CD4-positive, alpha-beta T cell treated with Interleukin-15 for 1 hour (primary cell): ENCODE measurements around the gene OR13D1.
"Not testable (repeated sequence)": the region's sequence is repeated elsewhere in the genome, so short reads cannot be mapped to it uniquely, and the experiment has no call there.

ENCODE experiments used
- DNase-seq: peaks from one replicate; pipeline ENCODE4 v3.0.0-alpha.2; 2020

Gene OR13D1

GRCh38 chr9:104694218-104694617 lies at the start of gene OR13D1:
TSS of gene OR13D1 (plus strand) at chr9:104694518. CDS start at chr9:104694518, 0 bp downstream.
- no peak for DNase-seq

- DNase-seq: no peak
These were observed 35.7 kb upstream of the OR13D1 start for GRCh38 chr9:104658496-104659195.

GRCh38 chr9:104675611-104676010 lies 18.7 kb upstream of the OR13D1 start:
- no peak for DNase-seq

DNA sequence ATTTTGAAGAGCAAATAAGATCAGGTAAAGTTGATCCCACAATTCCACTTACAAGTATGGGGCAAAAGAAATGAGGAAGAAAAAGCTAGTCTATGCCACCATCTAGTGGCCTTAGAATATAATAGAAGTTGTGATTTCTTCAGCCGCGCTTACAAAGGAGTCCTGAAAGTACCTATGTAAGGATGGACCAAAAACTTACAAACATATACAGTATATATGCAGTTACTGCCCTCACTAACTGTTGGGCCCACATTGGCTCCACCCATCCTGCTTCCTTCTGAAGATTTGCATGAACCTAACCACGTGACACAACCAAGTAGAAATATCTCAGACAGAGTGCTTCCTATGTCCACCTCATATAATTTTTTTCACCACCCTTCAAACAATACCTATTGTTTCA lies 11.7 kb upstream of the OR13D1 start:
- DNase-seq: no peak

DNA sequence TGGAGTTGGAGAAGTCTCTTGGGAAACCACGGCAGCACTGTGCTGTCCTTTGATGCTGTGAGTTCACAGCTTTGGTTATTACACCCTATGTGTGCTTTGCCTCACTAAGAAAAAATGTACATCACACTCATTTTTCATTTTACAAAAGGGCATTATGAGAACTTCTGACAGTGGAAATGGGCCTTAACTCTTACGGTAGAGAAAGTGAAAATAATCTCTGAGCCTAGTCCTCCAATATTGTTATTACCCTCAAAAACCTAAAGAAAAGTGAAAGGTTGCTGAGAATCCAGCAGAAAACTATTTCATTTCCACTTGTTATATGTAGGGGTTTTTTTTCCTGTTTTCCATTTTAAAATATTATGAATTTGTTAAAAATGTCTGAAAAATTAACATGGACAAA lies 8.2 kb upstream of the OR13D1 start:
- DNase-seq: no peak

DNA sequence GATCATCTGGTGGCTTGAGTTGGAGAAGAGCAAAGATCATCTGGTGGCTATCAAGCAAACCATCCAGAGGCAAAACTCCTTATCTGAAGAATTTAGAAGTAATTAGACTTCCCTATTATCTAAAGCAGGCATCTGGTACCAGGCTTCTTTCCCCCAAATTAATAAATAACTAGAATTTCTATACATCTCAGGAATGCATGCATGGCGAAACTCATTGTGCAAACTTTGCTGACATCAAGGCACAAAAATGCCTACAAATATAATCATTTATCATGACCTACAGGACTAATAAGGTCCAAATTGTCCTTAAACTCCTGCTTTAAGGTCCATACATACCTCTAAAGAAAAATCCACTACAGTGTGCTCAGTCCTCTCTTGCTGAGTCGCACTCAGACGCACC lies 6.0 kb downstream of the OR13D1 start:
- DNase-seq: no peak

GRCh38 chr9:104708737-104709136 lies 14.4 kb downstream of the OR13D1 start:
- DNase-seq: not testable (repeated sequence)

DNA sequence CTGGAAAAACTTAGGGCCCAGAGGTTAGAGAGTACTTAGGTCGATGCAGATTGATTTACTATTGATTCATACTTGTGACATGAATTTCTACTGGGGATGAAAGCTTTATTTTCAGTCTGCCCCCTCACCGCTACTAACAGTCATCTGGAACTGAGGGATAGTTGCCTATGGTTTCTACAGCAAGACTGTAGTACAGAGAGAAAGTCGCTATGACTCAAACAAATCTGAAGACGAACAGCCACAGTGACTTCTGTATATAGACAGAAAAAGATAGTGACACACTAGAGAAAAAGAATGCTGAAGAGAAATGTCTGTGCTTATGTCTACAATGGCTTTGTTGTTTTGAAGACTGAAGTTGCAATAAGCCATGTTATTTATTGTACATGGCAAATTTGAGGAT lies 17.3 kb downstream of the OR13D1 start:
- DNase-seq: no peak

DNA sequence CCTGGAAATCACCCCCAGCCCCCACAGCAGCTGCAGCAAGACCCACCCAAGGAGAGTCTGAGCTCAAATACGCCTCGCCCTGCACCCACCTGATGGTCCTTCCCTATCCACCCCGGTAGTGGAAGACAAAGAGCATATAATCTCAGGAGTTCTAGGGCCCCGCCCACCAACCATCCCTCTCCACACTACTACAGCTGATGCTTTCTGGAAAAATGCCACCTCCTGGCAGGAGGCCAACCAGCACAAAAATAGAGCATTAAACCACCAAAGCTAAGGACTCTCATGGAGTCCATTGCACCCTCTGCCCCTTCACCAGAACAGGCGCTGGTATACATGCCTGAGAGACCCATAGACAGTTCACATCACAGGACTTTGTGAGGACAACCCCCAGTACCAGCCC lies 30.7 kb downstream of the OR13D1 start:
- no peak for DNase-seq

DNA sequence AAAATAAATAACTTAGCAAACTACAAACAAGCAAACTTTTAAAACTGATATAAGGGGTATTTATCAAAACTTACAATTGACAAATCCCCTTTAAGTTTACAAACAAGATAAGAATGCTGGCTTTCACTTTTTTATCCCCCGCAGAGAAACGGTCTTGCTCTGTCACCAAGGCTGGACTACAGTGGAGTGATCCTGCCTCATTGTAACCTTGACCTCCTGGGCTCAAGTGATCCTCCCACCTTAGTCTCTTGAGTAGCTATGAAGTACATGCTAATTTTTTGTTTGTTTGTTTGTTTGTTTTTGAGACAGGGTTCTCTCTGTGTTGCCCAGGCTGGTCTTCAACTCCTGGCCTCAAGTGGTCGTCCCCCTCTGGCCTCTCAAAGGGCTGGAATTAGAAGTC lies 44.1 kb downstream of the OR13D1 start:
- DNase-seq: no peak

DNA sequence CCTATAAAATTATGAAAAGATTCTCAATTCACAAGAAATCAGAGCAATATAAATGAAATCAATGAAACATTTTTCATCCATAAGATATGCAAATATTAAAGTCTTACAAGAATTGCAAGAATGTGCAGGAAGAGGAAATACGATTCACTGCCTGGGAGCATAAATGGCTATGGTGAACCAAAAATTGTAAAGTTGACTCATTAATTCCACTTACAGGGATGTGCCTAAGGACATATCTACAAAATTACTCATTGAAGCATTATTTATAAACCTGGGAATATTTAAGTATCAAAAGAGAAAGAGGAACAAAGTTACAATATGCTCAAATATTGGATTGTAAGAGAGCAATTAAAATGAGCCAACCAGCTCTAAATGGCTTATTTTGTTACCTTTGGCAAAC lies 46.3 kb downstream of the OR13D1 start:
- no peak for DNase-seq

GRCh38 chr9:104743376-104743985 lies 49.2 kb downstream of the OR13D1 start:
- DNase-seq: peak; percentile 23
